IPS DF 6.9 (cell line): ENCODE results near the gene SMARCB1.

ENCODE experiments used
- DNase-seq: peaks from one replicate; pipeline ENCODE4 v3.0.0-alpha.2; 2013; ENCODE audit warnings: low read depth, low spot score
- H3K27ac ChIP-seq: one replicate; pipeline ENCODE4 v1.5.1; 2013; ENCODE audit warnings: low read length, control low read depth
- H3K27me3 ChIP-seq: 2 replicates; pipeline ENCODE4 v1.6.1; 2013; ENCODE audit warnings: mild to moderate bottlenecking, low read length; ENCODE audit not compliant: control insufficient read depth, insufficient read depth
- H3K36me3 ChIP-seq: 2 replicates; pipeline ENCODE4 v1.6.1; 2013; ENCODE audit warnings: low read length; ENCODE audit not compliant: control insufficient read depth, insufficient read depth
- H3K4me1 ChIP-seq: 2 replicates; pipeline ENCODE4 v1.6.1; 2013; ENCODE audit warnings: low read length; ENCODE audit not compliant: control insufficient read depth, insufficient read depth
- H3K4me3 ChIP-seq: 2 replicates; pipeline ENCODE4 v1.5.1; 2013; ENCODE audit warnings: mild to moderate bottlenecking, low read length
- H3K9me3 ChIP-seq: 2 replicates; pipeline ENCODE4 v1.6.1; 2013; ENCODE audit warnings: low read length, inconsistent platforms; ENCODE audit not compliant: control insufficient read depth, insufficient read depth
- WGBS: extraction: QIAGEN DNeasy Blood & Tissue Kit; methylation state at CpG from one replicate; pipeline ENCODE4 v1.1.7; 2013; ENCODE audit warnings: mixed read lengths, missing lambda C conversion rate; ENCODE audit not compliant: insufficient read length, insufficient coverage; 5-methylcytosine and 5-hydroxymethylcytosine counted together

The SMARCB1 gene

GRCh38 chr22:23824476-23825245 is 37.9 kb downstream of the SMARCB1 start:
- H3K9me3 ChIP-seq, result no peaks in the 10 kb centered on the region
- no CpG with 5 or more reads among the region's 13 CpGs for WGBS
- peaks cover 30% of the 10 kb centered on the region for H3K36me3 ChIP-seq
- H3K27me3 ChIP-seq, result no peaks in the 10 kb centered on the region
- no peak overlapping the region for H3K4me3 ChIP-seq
- no peak for DNase-seq
- no peak overlapping the region for H3K27ac ChIP-seq
- no peaks in the 10 kb centered on the region for H3K4me1 ChIP-seq

- no peaks in the 10 kb centered on the region for H3K4me1 ChIP-seq
- no peak overlapping the region for H3K27ac ChIP-seq
- no CpG with 5 or more reads among the region's 12 CpGs for WGBS
- DNase-seq, result no peak
- H3K4me3 ChIP-seq, result no peak overlapping the region
- no peaks in the 10 kb centered on the region for H3K9me3 ChIP-seq
- H3K36me3 ChIP-seq, result peaks cover 30% of the 10 kb centered on the region
- no peaks in the 10 kb centered on the region for H3K27me3 ChIP-seq
These were observed 38.6 kb downstream of the SMARCB1 start for GRCh38 chr22:23825246-23825905.

- no peaks in the 10 kb centered on the region for H3K27me3 ChIP-seq
- no CpG with 5 or more reads among the region's 15 CpGs for WGBS
- H3K36me3 ChIP-seq, result peaks cover 30% of the 10 kb centered on the region
- no peaks in the 10 kb centered on the region for H3K4me1 ChIP-seq
- H3K9me3 ChIP-seq, result no peaks in the 10 kb centered on the region
- H3K4me3 ChIP-seq, result no peak overlapping the region
- no peak overlapping the region for H3K27ac ChIP-seq
- no peak for DNase-seq
These were observed 40.0 kb downstream of the SMARCB1 start for GRCh38 chr22:23826510-23827350.

GRCh38 chr22:23827351-23827995 is 40.7 kb downstream of the SMARCB1 start:
- no peak overlapping the region for H3K27ac ChIP-seq
- no peak for DNase-seq
- no peak overlapping the region for H3K4me3 ChIP-seq
- no CpG with 5 or more reads among the region's 11 CpGs for WGBS
- no peaks in the 10 kb centered on the region for H3K27me3 ChIP-seq
- H3K4me1 ChIP-seq, result no peaks in the 10 kb centered on the region
- peaks cover 30% of the 10 kb centered on the region for H3K36me3 ChIP-seq
- no peaks in the 10 kb centered on the region for H3K9me3 ChIP-seq

GRCh38 chr22:23828800-23829680 is 42.3 kb downstream of the SMARCB1 start:
- no peak overlapping the region for H3K4me3 ChIP-seq
- no peak for DNase-seq
- no peak overlapping the region for H3K27ac ChIP-seq
- H3K36me3 ChIP-seq, result peaks cover 38% of the 10 kb centered on the region
- H3K9me3 ChIP-seq, result no peaks in the 10 kb centered on the region
- H3K4me1 ChIP-seq, result no peaks in the 10 kb centered on the region
- no CpG with 5 or more reads among the region's 10 CpGs for WGBS
- H3K27me3 ChIP-seq, result no peaks in the 10 kb centered on the region

GRCh38 chr22:23829845-23830372 is 43.1 kb downstream of the SMARCB1 start:
- no CpG with 5 or more reads among the region's 7 CpGs for WGBS
- H3K4me3 ChIP-seq, result no peak overlapping the region
- DNase-seq, result no peak
- no peaks in the 10 kb centered on the region for H3K4me1 ChIP-seq
- H3K9me3 ChIP-seq, result no peaks in the 10 kb centered on the region
- peaks cover 39% of the 10 kb centered on the region for H3K36me3 ChIP-seq
- H3K27me3 ChIP-seq, result no peaks in the 10 kb centered on the region
- no peak overlapping the region for H3K27ac ChIP-seq

GRCh38 chr22:23831261-23831660 is 44.5 kb downstream of the SMARCB1 start:
- no peak for DNase-seq
- H3K9me3 ChIP-seq, result no peaks in the 10 kb centered on the region
- no peak overlapping the region for H3K27ac ChIP-seq
- no peaks in the 10 kb centered on the region for H3K27me3 ChIP-seq
- WGBS, result no CpG with 5 or more reads among the region's 8 CpGs
- H3K4me3 ChIP-seq, result no peak overlapping the region
- H3K36me3 ChIP-seq, result peaks cover 38% of the 10 kb centered on the region
- H3K4me1 ChIP-seq, result no peaks in the 10 kb centered on the region

- Histone ChIP-seq H3K4me3 (no peak overlapping the region), H3K27ac (no peak overlapping the region), H3K4me1 (no peaks in the 10 kb centered on the region), H3K36me3 (peaks cover 33% of the 10 kb centered on the region), H3K9me3 (no peaks in the 10 kb centered on the region), H3K27me3 (no peaks in the 10 kb centered on the region)
- WGBS, result no CpG with 5 or more reads among the region's 10 CpGs
- DNase-seq, result no peak
These were observed 45.0 kb downstream of the SMARCB1 start for GRCh38 chr22:23831781-23832180.

GRCh38 chr22:23832226-23833016 is 45.7 kb downstream of the SMARCB1 start:
- no peak overlapping the region for H3K27ac ChIP-seq

More at GRCh38 chr22:23832226-23833016, 45.7 kb downstream of the SMARCB1 start:
- no CpG with 5 or more reads among the region's 11 CpGs for WGBS
- Histone ChIP-seq H3K4me3 (no peak overlapping the region), H3K4me1 (peaks cover 3% of the 10 kb centered on the region; the same call in 1 of the 2 replicates), H3K36me3 (peaks cover 28% of the 10 kb centered on the region), H3K9me3 (no peaks in the 10 kb centered on the region), H3K27me3 (no peaks in the 10 kb centered on the region)
- no peak for DNase-seq
